GM19463 (cell line): ENCODE measurements around the gene FAM111B.

Experiments used
- ATAC-seq: cut with Tn5 transposase; IDR thresholded peaks from one replicate; pipeline ENCODE4 v1.9.1; 2021; ENCODE audit warnings: mild to moderate bottlenecking, moderate library complexity; ENCODE audit not compliant: unreplicated experiment

The FAM111B gene

GRCh38 chr11:59154610-59155009 lies 47.6 kb downstream of the FAM111B start:
- ATAC-seq, result no peak

- no peak for ATAC-seq
Measured at GRCh38 chr11:59157433-59157832, 50.4 kb downstream of the FAM111B start.

DNA sequence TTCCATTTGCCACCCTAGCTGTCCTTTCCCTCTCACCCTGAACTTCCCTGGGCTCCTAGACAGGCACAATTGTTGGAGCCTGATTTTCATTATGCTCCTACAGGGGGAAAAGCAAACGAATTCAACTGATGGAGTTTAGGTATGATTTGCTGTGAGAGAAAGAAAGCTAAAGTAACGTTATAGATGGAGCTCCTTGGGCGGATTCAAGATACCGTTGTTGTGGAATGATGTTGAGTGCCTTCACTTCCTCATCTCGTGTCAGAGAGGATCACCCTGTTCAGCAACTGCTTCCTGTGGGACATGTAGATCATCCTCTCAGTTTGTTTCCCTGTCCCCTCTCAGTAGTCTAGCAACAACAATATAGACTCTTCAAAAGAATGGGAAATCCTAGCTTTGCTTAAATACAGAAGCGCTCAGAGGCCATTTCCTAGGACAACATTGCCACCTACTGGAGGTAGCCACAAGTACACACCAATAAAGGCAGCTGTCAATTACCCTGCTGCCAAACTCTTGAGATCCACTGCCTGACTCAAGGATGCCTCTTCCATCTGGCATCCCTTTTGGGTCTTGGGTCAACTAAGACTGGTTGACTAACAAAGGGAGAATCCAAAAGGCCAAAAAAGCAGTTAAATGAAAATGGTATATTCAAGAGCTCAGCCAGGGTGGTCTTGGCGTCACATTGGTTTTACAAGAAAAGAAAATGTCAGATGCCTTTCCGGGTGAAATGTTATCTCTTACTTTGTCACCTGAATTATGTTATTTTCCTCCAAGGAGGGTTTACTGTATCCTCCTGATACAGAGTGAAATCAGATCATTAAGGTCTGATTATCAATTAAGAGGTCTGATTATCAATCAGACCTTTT lies 51.4 kb downstream of the FAM111B start:
- peak; percentile 91 for ATAC-seq

GRCh38 chr11:59164028-59164427 lies 57.0 kb downstream of the FAM111B start:
- no peak for ATAC-seq

DNA sequence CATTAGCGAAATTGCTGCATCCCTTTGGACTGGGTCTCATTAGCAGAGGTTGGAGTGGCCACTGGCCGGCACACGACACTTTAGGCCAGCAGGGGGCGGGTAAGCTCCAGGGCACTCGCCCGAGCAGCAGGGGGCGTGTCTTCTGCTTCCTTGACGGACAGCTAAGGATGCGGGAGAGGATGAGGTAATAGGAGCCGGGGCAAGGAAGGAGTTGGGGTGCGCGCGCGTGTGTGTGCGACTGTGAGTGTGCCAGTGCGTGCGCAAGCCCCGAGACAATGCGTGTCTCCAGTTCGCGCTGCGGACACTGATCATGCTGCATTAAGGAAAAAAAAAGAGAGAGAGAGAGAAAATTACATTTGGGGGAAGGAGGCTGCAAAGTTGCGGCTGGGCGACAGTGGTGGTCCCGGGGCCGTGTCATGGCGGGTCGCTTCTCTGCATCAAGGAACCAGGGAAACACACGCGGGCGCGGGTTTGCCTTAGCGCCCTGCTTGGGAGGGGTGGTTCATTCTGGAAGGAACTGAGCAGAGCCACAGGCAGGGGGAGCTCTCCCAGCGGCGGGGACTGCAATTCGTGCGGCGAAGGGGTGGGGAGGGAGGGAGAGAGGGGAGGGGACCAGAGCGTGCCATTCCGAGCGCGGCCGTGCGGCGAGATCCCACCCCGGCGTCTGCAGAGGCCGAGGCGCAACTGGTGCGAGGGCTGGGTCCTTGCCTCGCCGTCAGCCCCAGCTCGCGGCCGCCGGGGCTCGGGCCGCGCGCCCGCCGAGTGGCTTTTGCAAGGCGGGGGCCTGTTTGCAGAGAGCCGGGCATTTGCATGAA lies 64.7 kb downstream of the FAM111B start, which contains the start of gene DTX4:
Gene DTX4 (plus strand): TSS at position 625 of the 815 bp plus-strand sequence. CDS start 464 bp downstream, outside the sequence.
- ATAC-seq, result peak; percentile 62

DNA sequence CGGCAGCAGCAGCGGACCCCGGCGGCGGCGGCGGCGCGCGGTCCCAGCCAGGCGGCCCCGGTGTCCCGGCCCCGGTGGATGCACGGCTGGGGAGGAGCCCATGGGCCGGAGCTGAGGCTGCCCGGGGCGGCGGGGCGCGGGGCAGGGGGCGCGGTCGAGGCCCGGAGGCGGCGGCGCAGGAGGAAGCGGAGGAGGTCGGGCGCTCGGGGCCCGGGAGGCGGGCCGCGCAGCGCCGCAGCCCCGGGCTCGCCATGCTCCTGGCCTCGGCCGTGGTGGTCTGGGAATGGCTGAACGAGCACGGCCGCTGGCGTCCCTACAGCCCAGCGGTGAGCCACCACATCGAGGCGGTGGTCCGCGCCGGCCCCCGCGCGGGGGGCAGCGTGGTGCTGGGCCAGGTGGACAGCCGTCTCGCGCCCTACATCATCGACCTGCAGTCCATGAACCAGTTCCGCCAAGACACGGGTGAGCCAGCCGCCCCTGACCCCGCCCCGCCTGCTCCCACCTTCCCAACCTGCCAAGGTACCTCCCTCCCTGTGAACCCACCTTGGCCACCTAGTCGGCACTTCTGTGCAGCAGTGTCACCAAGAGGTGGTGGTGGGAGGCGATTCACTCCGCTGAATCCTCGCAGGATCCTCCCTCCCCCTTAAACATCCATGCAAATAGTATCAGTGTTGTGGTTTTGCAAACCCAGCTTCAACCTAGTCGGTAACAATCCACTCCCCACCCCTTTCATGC lies 65.5 kb downstream of the FAM111B start:
- ATAC-seq, result peak; percentile 24

- no peak for ATAC-seq
Measured at GRCh38 chr11:59173080-59173963, 66.3 kb downstream of the FAM111B start.

GRCh38 chr11:59173964-59174663 lies 67.1 kb downstream of the FAM111B start:
- ATAC-seq, result no peak

GRCh38 chr11:59174664-59175033 lies 67.6 kb downstream of the FAM111B start:
- no peak for ATAC-seq

GRCh38 chr11:59175091-59175501 lies 68.1 kb downstream of the FAM111B start:
- ATAC-seq, result no peak

GRCh38 chr11:59176330-59176729 lies 69.3 kb downstream of the FAM111B start:
- ATAC-seq, result no peak
